ENCODE results near the gene CDKL1.
"Not testable (repeated sequence)": the region's sequence is repeated elsewhere in the genome, so short reads cannot be mapped to it uniquely, and the experiment has no call there.

The CDKL1 gene

GRCh38 chr14:50333014-50333509 is 63.6 kb downstream of the CDKL1 start:
- no peak for DNase-seq (ENCODE audit: low spot score)

- DNase-seq (ENCODE audit: low spot score), result no peak
These were observed 65.1 kb downstream of the CDKL1 start for GRCh38 chr14:50331596-50331995.

- DNase-seq (ENCODE audit: low spot score), result peak; percentile 91
These were observed 75.5 kb downstream of the CDKL1 start for GRCh38 chr14:50321009-50321660.

- DNase-seq (ENCODE audit: low spot score), result no peak
These were observed 76.4 kb downstream of the CDKL1 start for GRCh38 chr14:50320283-50320682.

GRCh38 chr14:50319721-50320120 is 77.0 kb downstream of the CDKL1 start:
- DNase-seq (ENCODE audit: low spot score), result no peak

GRCh38 chr14:50319293-50319692 is 77.4 kb downstream of the CDKL1 start:
- no peak for DNase-seq (ENCODE audit: low spot score)

DNA sequence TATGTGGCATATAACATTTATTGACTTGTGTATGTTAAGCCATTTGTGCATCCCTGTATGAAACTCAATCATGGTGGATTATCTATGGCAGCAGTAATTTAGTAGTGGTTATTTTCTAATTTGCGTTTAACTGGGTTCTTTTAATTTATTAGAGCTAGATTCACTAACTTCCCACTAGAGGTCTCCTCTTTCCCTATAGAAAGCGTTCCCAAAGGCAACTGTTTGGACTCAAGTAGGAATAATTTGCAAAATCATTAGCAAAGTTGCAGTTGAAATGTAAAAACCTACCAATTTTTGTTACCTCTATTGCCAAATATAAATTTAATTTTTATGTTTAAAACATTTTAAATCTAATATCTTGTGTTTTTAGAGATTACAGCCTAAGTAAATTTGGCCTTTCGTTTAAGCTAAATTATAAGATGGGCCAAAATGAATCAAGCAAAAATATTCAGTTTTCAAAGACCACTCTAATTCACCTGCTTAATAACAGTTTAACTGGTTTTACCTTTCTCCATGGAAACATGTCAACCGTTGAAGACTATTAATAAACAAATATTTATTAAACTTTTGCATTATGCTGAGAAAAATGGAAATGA is 78.6 kb downstream of the CDKL1 start:
- peak; percentile 36 for DNase-seq (ENCODE audit: low spot score)

DNA sequence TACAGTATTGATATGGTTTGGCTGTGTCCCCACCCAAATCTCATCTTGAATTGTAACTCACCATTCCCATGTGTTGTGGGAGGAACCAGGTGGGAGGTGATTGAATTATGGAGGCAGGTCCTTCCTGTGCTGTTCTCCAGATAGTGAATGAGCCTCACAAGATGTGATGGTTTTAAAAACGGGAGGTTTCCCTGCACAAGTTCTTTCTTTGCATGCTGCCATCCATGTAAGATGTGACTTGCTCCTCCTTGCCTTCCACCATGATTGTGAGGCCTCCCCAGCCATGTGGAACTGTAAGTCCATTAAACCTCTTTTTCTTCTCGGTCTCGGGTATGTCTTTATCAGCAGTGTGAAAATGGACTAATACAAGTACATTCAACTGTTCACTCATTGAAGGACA is 82.6 kb downstream of the CDKL1 start:
- DNase-seq (ENCODE audit: low spot score), result not testable (repeated sequence)

DNA sequence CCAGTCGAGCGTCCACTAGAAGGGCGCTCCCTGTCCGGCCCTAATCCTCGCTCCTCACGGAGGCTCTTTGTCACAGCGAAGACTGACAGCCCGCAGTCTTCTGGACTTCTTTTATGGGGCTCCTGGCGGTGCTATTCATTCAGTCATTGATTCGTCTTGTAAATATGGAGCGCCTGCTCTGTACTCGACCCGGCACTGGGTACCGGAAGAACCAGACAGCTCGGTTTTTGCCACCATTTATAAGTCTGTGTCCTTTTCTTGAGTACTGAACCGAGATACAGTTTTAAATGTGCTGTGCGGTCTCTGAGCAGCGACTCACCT is 84.0 kb downstream of the CDKL1 start:
- DNase-seq (ENCODE audit: low spot score), result peak; percentile 49

DNA sequence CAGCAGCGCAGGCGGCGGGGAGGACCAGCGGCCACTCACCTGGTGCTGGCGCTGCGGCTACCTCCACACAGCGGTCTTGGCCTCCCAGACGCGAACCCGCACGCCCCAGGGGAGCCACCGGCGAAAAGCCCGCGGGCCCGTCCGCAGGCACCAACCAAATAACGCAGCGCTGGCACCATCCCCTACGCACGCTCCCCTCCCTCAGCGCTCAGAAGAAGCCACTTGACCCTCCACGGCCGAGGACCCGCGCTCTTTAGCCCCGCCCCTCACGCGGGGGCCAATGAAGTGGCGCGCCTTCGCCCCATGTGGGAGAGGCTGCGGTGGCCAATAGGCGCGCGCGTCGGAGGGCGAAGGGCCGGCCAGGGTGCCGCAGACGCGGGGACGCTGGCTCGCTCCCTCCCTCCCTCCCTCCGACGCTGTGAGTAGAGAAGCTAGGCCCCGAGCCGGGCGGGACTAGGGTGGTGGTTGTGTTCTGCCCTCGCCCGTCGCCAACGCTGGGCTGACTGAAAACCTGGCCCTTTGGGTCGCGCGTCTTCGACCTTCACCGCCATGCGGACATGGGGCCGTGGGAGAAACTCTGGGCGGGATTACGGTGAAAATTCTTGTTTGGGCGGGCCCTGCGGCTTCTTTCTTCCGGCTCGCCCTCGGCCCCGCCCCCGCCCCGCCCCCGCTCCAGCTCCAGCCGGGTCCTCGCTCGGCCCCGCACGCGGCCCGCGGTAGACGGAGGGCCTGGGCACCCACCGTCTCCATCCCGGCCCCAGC is 84.5 kb downstream of the CDKL1 start, which contains the start of the genes DMAC2L and L2HGDH:
Gene DMAC2L (plus strand): TSS at position 353 of the 762 bp plus-strand sequence. CDS start 9,164 bp downstream, outside the sequence.
Gene L2HGDH (minus strand): TSS at position 258 of the 762 bp plus-strand sequence. CDS start 79 bp downstream, at position 179.
- DNase-seq (ENCODE audit: low spot score), result peak; percentile 90

DNA sequence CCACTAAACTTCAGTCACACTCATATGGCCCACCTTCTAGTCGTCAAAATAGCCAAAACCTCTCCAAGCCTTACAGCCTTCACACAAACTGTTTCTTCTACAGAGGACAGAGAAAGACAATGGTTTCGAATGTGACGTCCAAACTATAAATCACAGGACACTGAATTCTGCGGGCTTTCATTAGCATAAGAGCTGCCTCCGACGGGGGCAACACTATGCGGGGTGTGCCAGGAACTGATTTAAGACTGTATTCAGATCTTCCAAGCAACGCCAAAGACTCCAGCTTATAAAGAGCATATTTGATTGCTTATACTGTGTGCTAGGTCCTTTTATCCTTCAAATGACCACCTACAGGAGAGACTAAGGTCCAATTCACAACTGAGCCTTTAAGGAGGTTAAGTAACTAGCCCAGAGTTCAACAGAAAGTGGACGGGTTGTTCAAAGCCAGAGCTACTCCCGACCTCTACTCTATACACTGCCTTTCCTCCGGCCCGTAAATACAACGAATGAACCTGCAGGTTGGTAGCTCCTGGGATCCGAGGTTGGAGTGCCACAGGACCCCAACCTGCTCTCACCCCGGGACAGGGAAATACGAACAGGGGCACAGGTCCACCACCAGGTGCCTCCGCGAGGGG is 85.2 kb downstream of the CDKL1 start:
- no peak for DNase-seq (ENCODE audit: low spot score)

DNA sequence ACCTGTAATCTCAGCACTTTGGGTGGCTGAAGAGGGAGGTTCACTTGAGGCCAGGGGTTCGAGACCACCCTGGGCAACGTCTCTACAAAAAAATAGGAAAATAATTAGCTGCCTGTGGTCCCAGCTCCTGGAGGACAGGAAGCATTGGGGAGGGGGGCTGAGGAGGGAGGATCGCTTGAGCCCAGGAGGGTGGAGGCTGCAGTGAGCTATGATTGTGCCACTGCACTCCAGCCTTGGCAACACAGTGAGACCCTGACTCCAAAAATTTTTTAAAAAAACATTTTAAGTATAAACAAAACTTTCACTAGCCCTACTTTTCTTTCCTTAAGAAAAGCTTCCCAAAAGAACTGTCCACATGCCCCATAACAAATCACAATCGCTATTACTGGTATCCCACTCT is 86.2 kb downstream of the CDKL1 start:
- no peak for DNase-seq (ENCODE audit: low spot score)

DNA sequence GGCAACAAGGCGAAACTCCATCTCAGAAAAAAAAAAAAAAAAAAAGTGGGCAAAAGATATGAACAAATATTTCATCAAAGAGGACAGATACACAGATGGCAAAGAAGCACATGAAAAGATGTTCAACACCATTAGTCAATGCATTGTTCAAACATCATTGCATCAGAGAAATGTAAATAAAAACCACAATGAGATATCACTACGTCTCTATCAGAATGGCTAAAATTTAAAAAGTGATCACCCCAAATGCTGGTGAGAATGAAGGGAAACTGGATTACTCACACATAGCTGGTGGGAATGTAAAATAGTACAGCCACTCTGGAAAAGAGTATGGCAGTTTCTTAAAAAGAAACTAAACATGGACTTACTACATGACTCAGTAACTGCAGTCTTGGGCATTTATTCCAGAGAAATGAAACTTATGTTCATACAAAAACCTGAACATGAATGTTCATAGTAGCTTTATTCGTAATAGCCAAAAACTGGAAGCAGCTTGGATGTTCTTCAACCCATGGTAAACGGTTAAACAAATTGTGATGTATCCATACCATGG is 88.2 kb downstream of the CDKL1 start:
- no peak for DNase-seq (ENCODE audit: low spot score)

GRCh38 chr14:50303744-50304471 is 92.8 kb downstream of the CDKL1 start:
- no peak for DNase-seq (ENCODE audit: low spot score)

GRCh38 chr14:50301914-50302313 is 94.8 kb downstream of the CDKL1 start:
- no peak for DNase-seq (ENCODE audit: low spot score)

DNA sequence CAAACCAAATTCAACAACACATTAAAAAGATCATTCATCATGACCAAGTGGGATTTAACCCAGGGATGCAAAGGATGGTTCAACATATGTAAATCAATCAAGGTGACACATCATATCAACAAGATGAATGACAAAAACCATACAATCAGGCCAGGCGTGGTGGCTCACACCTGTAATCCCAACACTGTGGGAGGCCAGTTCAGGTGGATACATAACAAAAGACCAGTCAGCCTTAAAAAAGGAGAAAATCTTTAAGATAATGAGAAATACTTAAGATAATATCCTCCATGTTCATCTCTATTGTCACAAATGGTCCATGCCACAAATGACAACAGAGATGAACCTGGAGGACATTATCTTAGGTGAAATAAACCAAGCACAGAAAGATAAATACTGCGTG is 97.1 kb downstream of the CDKL1 start:
- no peak for DNase-seq (ENCODE audit: low spot score)

- no peak for DNase-seq (ENCODE audit: low spot score)
These were observed 106.4 kb downstream of the CDKL1 start for GRCh38 chr14:50290306-50290705.

DNA sequence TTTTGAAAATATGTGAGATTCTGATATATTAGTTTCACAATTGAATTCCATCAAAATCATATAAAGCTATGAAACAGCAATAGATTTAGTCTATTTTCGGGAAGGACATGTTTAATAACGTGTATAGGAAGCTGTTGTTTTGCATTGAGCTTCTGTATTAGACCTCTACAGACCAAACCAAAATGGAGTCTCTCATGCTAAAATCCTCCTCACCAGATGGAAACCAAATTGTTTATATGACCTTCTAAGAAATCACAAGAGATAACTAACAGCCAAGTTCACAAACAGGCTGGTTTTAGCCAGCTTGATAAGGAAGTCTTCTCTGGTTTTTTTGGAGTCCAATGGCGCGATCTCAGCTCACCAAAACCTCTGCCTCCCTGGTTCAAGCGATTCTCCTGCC is 108.5 kb downstream of the CDKL1 start:
- no peak for DNase-seq (ENCODE audit: low spot score)

DNA sequence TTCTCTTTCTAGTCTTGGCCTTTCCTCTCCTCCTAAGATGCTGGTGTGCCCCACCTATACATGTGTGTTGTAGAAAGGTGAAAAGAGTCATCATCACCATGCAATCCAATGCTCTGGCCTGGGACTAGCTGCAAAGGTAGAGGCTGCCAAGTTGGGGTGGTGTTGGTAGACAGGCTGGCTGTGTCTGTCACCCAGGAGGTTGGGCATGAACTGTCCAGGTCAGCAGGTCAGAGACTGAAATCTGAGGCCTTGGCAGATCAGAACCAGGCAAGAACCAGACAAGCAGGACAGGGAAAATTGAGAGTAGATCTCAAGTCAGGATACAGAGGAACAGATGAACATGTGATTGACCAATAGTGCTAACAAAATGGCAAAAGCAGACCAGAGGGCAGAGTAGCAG is 110.8 kb downstream of the CDKL1 start:
- DNase-seq (ENCODE audit: low spot score), result no peak
